SU-DHL-6 (cell line): ENCODE results near the gene NTN4.

Experiments
- H2AFZ ChIP-seq: fragments of 200-600 bp; sonication (generic); 2 replicates; pipeline ENCODE4 v1.6.1; 2014; ENCODE audit warnings: low read depth, mild to moderate bottlenecking, moderate library complexity, mixed read lengths, antibody characterized with exemption, low read length; ENCODE audit not compliant: severe bottlenecking
- H3F3A ChIP-seq: fragments of 200-600 bp; shearing (Covaris generic); 2 replicates; pipeline ENCODE4 v1.6.0; 2016; ENCODE audit warnings: antibody characterized with exemption, mild to moderate bottlenecking; ENCODE audit not compliant: insufficient read depth
- H3K27ac ChIP-seq: fragments of 200-600 bp; sonication (generic); 2 replicates; pipeline ENCODE4 v1.5.1; 2016; ENCODE audit warnings: low read depth, mild to moderate bottlenecking, low read length, moderate library complexity, mixed read lengths
- H3K27me3 ChIP-seq: fragments of 200-600 bp; sonication (generic), shearing (Covaris generic); 2 replicates; pipeline ENCODE4 v1.6.0; 2014; ENCODE audit warnings: mild to moderate bottlenecking, low read length
- H3K36me3 ChIP-seq: fragments of 200-600 bp; sonication (generic); 2 replicates; pipeline ENCODE4 v1.6.1; 2014; ENCODE audit warnings: mild to moderate bottlenecking, low read length, mixed read lengths
- H3K4me2 ChIP-seq: fragments of 300-600, 200-600 bp; shearing (Covaris generic), sonication (generic); 2 replicates; pipeline ENCODE4 v1.6.0; 2014; ENCODE audit warnings: low read length, low read depth, mild to moderate bottlenecking; ENCODE audit not compliant: poor library complexity, severe bottlenecking
- H3K4me3 ChIP-seq: fragments of 200-600 bp; sonication (generic); 2 replicates; pipeline ENCODE4 v1.5.1; 2014; ENCODE audit warnings: antibody characterized with exemption, low read length, mild to moderate bottlenecking, mixed read lengths; ENCODE audit not compliant: insufficient read depth, poor library complexity, severe bottlenecking
- H3K79me2 ChIP-seq: fragments of 200-600 bp; sonication (generic); 2 replicates; pipeline ENCODE4 v1.6.1; 2014; ENCODE audit warnings: mild to moderate bottlenecking, low read length, moderate library complexity; ENCODE audit not compliant: insufficient read depth
- H3K9ac ChIP-seq: fragments of 200-600 bp; sonication (generic); 2 replicates; pipeline ENCODE4 v1.7.0; 2014; ENCODE audit warnings: mild to moderate bottlenecking, low read length
- H3K9me2 ChIP-seq: fragments of 200-600 bp; sonication (generic); replicated peaks from 2 replicates; pipeline ENCODE4 v1.6.1; 2014; ENCODE audit warnings: low read length; ENCODE audit not compliant: insufficient read depth
- H3K9me3 ChIP-seq: fragments of 200-600 bp; sonication (generic); 2 replicates; pipeline ENCODE4 v1.6.1; 2014; ENCODE audit warnings: low read length, mixed read lengths; ENCODE audit not compliant: insufficient read depth
- H4K20me1 ChIP-seq: fragments of 200-600 bp; sonication (generic); 2 replicates; pipeline ENCODE4 v1.6.1; 2014; ENCODE audit warnings: low read depth, mild to moderate bottlenecking, antibody characterized with exemption, low read length, moderate library complexity, mixed read lengths
- CTCF ChIP-seq: fragments of 200-600 bp; sonication (generic); IDR thresholded peaks from one replicate; pipeline ENCODE4 v1.5.1; 2017; ENCODE audit warnings: antibody characterized with exemption, mild to moderate bottlenecking, low read length, moderate library complexity; ENCODE audit not compliant: insufficient read depth, poor library complexity, severe bottlenecking
- EZH2phosphoT487 ChIP-seq: fragments of 200-600 bp; sonication (generic), shearing (Covaris generic); conservative IDR thresholded peaks from 2 replicates; pipeline ENCODE4 v1.6.1; 2018; ENCODE audit warnings: mild to moderate bottlenecking, antibody characterized with exemption, low read length, moderate library complexity, mixed read lengths

Gene NTN4

DNA sequence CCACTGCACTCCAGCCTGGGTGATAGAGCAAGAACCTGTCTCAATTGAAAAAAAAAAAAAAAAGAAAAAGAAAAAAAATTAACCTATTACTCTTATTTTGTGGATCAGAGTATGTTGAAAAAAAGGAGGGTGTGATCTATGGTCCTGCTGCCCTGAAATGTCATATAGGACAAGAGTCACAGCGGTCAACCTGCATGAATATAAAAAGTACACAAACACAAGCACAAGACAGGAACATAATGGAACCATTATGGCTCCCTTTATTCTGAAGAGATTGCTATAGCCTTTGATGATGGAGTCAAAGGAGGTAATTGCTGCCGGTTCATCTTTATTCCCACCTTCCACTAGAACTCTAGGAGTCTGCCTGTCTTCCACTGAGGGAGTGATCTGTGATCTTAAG lies 96.9 kb downstream of the NTN4 start:
- H3K9me2 ChIP-seq, result no peaks in the 10 kb centered on the region
- H3K9ac ChIP-seq, result no peak overlapping the region
- TF ChIP-seq EZH2phosphoT487 (no peak), CTCF (no peak)
- H3F3A ChIP-seq, result no peaks in the 10 kb centered on the region
- no peaks in the 10 kb centered on the region for H3K79me2 ChIP-seq
- H3K9me3 ChIP-seq, result no peaks in the 10 kb centered on the region
- no peaks in the 10 kb centered on the region for H3K36me3 ChIP-seq
- no peak overlapping the region for H2AFZ ChIP-seq
- H4K20me1 ChIP-seq, result no peaks in the 10 kb centered on the region
- no peak overlapping the region for H3K4me2 ChIP-seq
- no peak overlapping the region for H3K27ac ChIP-seq
- no peak overlapping the region for H3K4me3 ChIP-seq
- H3K27me3 ChIP-seq, result no peaks in the 10 kb centered on the region

DNA sequence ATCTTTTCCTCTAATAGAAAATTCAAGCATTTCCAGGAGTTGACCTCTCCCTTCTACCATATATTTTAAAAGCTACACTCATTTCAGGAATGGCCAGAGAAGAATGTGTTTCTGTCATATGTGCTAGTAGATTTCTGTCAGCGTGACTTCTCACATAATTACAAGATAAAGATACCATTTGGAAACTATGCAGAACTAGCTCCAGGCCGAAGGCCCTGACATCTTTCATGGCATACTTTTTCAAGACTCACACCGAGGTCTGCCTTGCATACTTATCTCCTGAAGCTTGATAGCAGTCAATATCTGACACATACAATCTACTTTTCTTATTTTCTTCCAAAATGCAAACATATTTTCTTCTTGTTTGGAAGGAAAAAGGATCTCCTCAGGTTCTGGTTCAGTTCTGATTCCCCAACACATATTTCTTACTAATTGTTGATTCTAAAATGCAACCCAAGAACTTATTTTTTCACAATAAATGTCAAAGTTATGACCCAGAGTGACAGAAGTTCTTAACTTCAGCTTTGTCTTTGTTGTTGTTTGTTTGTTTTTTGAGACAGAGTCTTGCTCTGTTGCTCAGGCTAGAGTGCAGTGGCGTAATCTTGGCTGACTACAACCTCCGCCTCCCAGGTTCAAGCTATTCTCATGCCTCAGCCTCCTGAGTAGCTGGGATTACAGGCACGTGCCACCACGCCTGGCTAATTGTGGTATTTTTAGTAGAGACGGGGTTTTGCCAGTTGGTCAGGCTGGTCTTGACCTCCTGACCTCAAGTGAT lies 99.5 kb downstream of the NTN4 start:
- TF ChIP-seq EZH2phosphoT487 (no peak), CTCF (no peak)
- H4K20me1 ChIP-seq, result no peaks in the 10 kb centered on the region
- H3K4me3 ChIP-seq, result no peak overlapping the region
- H3K9me3 ChIP-seq, result no peaks in the 10 kb centered on the region
- H3K79me2 ChIP-seq, result no peaks in the 10 kb centered on the region
- no peak overlapping the region for H3K27ac ChIP-seq
- H3K36me3 ChIP-seq, result no peaks in the 10 kb centered on the region
- H3K27me3 ChIP-seq, result no peaks in the 10 kb centered on the region
- H3K9ac ChIP-seq, result no peak overlapping the region
- no peaks in the 10 kb centered on the region for H3K9me2 ChIP-seq
- no peaks in the 10 kb centered on the region for H3F3A ChIP-seq
- H2AFZ ChIP-seq, result no peak overlapping the region
- H3K4me2 ChIP-seq, result no peak overlapping the region

- H3K4me2 ChIP-seq, result no peak overlapping the region
- H3K27me3 ChIP-seq, result no peaks in the 10 kb centered on the region
- no peaks in the 10 kb centered on the region for H3K36me3 ChIP-seq
- no peak for TF ChIP-seq CTCF
- no peak for TF ChIP-seq EZH2phosphoT487
- no peaks in the 10 kb centered on the region for H3K9me2 ChIP-seq
- H2AFZ ChIP-seq, result no peak overlapping the region
- H3K4me3 ChIP-seq, result no peak overlapping the region
- no peak overlapping the region for H3K27ac ChIP-seq
- H4K20me1 ChIP-seq, result no peaks in the 10 kb centered on the region
- H3F3A ChIP-seq, result no peaks in the 10 kb centered on the region
- H3K9me3 ChIP-seq, result no peaks in the 10 kb centered on the region
- no peaks in the 10 kb centered on the region for H3K79me2 ChIP-seq
- no peak overlapping the region for H3K9ac ChIP-seq
Measured at GRCh38 chr12:95687937-95688336, 102.6 kb downstream of the NTN4 start.
